K562 (cell line): Measurements from ENCODE around the gene ATP8B4. TPM values are rescaled to one million over a fixed set of nuclear protein-coding genes. Genes with fewer than 3 reads are reported as not detected.

Experiments
- NBN ChIP-seq: fragments of 450-650 bp; IDR thresholded peaks from 2 replicates; pipeline ENCODE4 v1.6.1; 2016; ENCODE audit warnings: low read depth, mild to moderate bottlenecking
- polyA plus RNA-seq, 8 experiments: library from polyadenylated mRNA; depleted of rRNA in 4 of 8; stranded (reverse) in 5 of 8; unstranded in 3 of 8; fragments of >200 nt; fragmentation: Nextera tagmentation in 2 of 8; fragmentation: Illumina TruSeq in 1 of 8; extraction: Ambion mirVana in 2 of 8; extraction: Trizol in 1 of 8; gene quantifications; 2 replicates each; pipeline versions ENCODE4 v1.2.1 to v1.2.3, GENCODE V29; 2011 to 2014; ENCODE audit warnings: inconsistent platforms in 1 of 8, missing spikeins in 1 of 8
- total RNA-seq, 7 experiments: library from RNA; depleted of rRNA in 6 of 7; stranded (reverse); fragments of >200 nt in 6 of 7; fragmentation: Illumina TruSeq in 2 of 7; extraction: Trizol in 2 of 7; gene quantifications; 2 replicates each; pipeline versions ENCODE4 v1.2.1 to v1.2.3, GENCODE V29; 2011 to 2021; ENCODE audit warnings: low replicate concordance in 1 of 7
- TF ChIP-seq, protein P1 (sequence below): fragments of 450-650 bp; formaldehyde crosslinking; IDR thresholded peaks from 2 replicates; pipeline ENCODE4 v1.4.0; 2020; ENCODE audit warnings: mild to moderate bottlenecking, moderate library complexity
- TF ChIP-seq, protein P2 (sequence below): sonication (generic); formaldehyde crosslinking; IDR thresholded peaks from 2 replicates; pipeline ENCODE4 v1.8.1; 2022; ENCODE audit warnings: missing genetic modification reagents
- TF ChIP-seq, protein P3 (sequence below): sonication (generic); IDR thresholded peaks from 2 replicates; pipeline ENCODE4 v1.6.1; 2016

Gene ATP8B4
- total and polyA plus RNA-seq, 9 of the 15 experiments (the other 6 are each of a cell fraction or from before 2014, with no cell fraction given) = 0.14 to 2.5 (median 0.44) TPM

DNA sequence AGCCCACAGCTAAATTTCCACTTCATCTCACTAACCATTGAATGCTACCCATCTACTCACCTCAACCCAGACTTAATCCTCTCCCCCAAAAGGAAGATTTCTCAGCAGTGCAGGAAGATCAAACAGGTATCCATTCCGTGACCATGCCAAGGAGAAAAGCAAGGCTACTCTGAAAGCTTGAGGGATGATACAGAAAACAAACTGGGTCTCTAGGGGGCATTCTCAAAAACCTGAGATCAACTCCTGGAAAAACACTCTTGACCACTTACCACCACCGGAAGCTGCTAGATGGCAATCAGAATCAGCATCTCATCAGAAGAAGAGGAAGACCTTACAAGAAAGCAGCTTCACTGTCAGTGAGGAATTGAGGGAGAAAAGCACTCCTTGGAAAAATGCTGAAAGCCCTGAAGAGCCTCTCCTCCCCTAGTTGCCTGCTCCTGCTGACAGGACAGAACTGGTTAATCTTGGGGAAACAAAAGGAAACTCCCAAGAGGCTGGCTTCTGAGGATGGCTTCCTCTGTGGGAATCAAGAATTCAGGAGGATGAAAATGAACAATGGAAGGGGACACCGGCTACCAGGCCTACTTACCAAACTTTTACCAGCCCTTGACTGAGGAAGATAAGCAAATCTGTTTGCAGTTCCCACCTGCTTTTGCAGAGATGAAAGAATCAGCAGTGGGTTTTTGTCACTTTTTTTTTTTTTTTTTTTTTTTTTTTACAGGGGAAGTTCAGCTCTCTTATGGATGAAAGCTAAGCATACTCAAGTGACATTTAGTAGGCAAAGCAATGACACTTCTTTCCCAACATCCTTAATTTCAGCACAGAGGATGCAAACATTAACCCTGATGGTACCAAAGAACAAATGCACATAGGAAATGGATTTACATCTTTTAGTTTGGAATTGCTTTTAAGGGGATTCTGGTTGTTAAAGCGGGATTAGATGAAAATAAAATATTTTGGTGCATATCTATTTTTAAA is at the start of gene ATP8B4 (continued):
- no peak for TF ChIP-seq NBN
- TF ChIP-seq, protein P1, sequence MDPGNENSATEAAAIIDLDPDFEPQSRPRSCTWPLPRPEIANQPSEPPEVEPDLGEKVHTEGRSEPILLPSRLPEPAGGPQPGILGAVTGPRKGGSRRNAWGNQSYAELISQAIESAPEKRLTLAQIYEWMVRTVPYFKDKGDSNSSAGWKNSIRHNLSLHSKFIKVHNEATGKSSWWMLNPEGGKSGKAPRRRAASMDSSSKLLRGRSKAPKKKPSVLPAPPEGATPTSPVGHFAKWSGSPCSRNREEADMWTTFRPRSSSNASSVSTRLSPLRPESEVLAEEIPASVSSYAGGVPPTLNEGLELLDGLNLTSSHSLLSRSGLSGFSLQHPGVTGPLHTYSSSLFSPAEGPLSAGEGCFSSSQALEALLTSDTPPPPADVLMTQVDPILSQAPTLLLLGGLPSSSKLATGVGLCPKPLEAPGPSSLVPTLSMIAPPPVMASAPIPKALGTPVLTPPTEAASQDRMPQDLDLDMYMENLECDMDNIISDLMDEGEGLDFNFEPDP (CRISPR knock-in tag) = no peak
- TF ChIP-seq, protein P2, sequence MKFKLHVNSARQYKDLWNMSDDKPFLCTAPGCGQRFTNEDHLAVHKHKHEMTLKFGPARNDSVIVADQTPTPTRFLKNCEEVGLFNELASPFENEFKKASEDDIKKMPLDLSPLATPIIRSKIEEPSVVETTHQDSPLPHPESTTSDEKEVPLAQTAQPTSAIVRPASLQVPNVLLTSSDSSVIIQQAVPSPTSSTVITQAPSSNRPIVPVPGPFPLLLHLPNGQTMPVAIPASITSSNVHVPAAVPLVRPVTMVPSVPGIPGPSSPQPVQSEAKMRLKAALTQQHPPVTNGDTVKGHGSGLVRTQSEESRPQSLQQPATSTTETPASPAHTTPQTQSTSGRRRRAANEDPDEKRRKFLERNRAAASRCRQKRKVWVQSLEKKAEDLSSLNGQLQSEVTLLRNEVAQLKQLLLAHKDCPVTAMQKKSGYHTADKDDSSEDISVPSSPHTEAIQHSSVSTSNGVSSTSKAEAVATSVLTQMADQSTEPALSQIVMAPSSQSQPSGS = no peak
- TF ChIP-seq, protein P3, sequence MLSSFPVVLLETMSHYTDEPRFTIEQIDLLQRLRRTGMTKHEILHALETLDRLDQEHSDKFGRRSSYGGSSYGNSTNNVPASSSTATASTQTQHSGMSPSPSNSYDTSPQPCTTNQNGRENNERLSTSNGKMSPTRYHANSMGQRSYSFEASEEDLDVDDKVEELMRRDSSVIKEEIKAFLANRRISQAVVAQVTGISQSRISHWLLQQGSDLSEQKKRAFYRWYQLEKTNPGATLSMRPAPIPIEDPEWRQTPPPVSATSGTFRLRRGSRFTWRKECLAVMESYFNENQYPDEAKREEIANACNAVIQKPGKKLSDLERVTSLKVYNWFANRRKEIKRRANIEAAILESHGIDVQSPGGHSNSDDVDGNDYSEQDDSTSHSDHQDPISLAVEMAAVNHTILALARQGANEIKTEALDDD = peak; percentile 76
